Glomerular endothelial cell (primary cell): Measurements from ENCODE around the gene HOXC10. TPM values are rescaled to one million over a fixed set of nuclear protein-coding genes. Genes with fewer than 3 reads are reported as not detected.

ENCODE experiments used
- DNase-seq: peaks from one replicate; pipeline ENCODE4 v3.0.0-alpha.2; 2011; ENCODE audit warnings: low read depth, low spot score; ENCODE audit errors: extremely low read depth
- total RNA-seq: library from RNA; depleted of rRNA; stranded (reverse); fragments of >200 nt; gene quantifications from 2 replicates; pipeline ENCODE4 v1.2.3, GENCODE V29; 2015

The HOXC10 gene
- total RNA-seq, 1 donor from 2014 or later, result 6.1 TPM

DNA sequence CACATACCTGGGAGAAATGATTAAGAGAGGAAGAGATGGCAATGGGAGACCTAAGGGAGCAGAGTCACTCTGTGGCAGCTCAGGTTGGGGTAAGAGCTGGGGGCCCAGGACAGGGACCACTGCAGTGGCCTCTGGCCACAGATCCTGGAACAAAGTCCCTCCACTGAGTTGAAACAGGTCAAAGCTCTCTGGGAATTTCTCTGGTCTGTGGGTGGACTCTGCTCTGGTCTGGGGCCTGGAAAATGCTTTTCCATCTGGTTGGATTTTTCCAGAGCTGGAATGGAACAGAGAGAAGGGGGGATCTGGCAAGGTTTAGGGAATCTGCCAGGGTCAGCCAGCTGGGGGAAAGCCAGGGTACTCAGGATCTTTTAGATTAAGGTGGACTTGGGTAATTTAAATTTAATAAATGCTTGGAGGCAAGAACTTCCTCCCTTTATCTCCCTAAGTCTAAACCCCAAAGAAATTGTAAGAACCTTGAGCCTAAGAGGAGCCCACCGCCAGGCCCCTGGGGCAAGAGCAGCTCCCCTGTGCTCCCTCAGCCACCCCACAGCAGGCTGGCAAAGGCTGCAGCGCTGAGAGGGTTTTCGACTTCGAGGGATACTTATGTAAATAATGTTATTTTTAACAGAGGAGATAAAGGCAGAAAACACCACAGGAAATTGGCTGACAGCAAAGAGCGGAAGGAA is 3.7 kb downstream of the HOXC10 start:
- no peak for DNase-seq

DNA sequence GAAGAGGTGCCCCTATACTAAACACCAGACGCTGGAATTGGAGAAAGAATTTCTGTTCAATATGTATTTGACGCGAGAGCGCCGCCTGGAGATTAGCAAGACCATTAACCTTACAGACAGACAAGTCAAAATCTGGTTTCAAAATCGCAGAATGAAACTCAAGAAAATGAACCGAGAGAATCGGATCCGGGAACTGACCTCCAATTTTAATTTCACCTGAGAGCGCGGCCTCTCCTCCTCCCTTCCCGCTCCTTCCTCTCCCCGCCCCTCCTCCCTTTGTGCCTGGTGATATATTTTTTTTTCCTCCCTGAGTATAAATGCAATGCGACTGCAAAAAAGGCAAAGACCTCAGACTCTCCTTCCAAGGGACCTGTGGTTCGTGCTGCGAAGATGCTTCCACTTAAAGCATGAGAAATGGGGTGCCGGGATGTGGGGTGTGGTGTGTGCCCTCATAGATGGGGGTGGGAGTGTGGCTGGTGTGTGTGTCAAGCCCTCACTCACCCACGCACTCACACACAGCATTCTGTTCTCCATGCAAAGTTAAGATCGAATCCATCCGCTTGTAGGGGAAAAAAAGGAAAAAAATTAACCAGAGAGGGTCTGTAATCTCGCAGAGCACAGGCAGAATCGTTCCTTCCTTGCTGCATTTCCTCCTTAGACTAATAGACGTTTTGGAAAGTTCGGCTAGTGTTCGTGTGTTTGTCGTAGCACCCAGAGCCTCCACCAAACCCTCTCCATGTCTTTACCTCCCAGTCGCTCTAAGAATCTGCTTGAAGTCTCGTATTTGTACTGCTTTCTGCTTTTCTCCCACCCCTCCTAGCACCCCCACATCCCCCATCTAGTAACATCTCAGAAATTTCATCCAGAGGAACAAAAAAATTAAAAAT is 4.5 kb downstream of the HOXC10 start:
- DNase-seq, result no peak

DNA sequence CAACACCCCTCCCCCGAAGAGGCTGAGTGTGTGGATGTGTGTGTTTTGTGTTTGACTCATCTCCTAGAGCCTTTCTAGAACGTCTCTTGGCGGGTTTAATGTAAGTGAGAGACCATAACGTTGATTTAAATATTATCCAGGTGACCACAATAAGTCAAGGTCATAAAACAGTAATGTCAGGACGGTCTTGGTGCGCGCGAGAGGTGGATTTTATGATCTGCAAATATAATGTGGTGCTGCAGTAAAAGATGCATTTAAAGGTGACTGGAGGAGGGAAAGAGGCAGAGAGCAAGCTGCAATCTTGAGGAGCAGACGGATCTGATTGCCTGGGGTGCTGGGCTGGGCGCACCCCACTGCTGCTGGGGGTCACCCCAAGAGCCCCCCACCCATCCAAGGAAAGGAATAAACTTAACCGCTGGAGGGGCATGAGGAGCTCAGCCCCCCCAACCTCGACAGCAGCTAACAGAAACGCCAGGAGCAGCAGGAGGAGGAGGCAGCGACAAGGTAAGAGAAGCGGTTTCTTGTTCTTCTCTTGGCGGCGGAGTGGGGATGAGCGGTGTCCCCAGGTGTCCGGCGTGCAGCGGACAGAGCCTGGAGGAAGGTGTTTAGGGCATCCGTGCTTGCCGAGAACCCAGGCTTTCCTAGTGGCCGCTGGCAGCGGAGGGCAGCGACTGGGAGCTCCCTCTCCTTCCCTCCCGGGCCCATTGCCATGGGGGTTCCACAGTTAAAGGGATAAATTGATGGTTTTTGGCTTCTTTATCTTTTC is 5.5 kb downstream of the HOXC10 start:
- no peak for DNase-seq

DNA sequence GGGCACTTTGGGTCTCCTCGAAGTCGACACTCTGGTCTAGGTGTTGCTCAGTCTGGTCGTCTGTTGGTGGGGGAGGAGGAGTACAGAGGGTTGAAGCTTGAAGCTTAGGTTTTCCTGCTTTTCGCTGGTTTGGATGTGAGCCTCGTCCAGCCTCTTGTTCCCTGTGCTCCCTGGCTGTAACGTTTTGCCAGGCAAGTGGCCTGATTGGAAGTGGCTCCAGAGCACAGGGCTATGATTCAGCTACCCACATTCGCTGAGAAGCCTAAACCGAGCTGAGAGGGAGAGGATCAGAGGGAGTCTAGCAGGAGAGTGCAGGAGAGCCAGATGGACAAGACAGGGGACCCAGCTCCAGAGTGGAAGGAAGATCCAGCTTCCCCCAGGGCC is 6.1 kb downstream of the HOXC10 start:
- DNase-seq, result no peak

DNA sequence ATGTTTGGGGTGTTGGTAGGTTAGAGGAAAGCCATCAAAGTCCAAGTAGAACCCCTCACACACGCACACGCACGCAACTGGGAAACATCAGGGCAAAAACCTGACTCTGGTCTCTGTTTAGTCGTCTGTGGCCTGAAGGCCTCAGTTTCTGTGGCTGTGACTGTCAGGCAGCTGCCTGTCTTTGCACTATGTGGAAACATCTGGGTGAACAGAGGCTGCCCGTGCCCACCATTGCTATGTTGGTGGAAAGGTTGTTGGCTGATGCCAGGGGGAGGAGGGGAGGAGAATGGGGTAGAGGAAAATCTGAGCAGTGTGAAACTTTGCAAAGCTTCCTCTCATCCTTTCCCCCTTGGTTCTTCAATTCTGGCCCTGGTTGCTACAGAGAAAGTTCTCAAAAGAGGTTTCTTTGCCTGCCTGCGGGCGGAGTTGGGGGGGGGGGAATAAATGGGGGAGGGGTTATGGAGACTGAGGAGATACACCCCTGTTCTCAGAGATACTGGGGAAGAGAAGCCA is 7.5 kb downstream of the HOXC10 start:
- DNase-seq, result no peak

DNA sequence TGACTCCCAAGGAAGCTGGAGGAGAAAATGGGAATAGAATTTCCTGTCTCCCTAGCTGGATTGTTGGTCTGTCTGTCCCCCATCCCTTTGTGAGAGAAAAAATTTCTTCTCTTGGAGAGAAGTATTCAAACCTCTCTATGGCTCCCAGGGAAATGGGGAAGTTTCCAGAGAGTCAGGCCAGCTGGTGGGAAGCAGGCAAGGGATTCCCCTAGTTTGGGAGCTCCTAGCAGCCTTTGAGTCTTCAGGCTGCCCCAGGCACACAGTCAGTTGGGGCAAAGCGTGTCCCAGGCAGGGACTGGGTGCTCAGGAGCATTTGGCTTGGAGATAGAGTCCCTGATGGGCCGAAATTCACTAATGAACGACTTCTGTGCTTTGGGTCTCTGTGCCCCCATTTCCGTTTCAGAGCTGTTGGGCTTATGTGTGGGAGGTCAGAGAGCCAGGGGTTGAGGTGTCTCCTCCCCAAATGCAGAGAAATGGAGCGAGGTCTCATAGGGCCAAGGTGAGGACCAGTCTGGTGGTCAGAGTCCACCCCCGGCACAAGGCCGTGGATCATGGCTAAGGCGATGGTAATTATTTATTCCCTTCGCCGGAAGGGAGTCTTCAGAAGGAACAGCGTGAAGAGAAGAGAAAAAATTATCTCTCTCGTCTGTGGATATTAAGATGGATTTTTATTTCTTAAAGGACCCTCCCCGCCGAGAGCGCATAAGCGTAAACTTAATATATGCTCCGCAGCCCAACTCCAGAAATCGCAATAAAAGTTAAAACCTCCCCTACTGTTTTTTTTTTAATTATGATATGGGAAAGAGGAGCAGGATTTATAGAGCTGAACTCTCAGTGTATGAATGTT is 8.4 kb downstream of the HOXC10 start:
- no peak for DNase-seq

DNA sequence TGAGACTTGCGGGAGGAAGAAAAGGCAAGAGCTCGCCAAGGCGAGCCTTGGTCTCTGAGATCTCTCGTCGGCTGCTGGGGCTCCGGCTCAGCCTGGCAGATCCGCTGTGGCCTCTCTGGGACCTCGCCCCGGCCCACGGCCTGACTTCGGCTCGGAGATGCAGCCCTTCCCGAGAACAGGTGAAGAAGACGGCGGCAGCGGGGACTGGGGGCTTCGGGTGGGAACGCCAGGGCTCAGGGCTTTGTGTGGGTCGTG is 9.0 kb downstream of the HOXC10 start:
- DNase-seq, result no peak

DNA sequence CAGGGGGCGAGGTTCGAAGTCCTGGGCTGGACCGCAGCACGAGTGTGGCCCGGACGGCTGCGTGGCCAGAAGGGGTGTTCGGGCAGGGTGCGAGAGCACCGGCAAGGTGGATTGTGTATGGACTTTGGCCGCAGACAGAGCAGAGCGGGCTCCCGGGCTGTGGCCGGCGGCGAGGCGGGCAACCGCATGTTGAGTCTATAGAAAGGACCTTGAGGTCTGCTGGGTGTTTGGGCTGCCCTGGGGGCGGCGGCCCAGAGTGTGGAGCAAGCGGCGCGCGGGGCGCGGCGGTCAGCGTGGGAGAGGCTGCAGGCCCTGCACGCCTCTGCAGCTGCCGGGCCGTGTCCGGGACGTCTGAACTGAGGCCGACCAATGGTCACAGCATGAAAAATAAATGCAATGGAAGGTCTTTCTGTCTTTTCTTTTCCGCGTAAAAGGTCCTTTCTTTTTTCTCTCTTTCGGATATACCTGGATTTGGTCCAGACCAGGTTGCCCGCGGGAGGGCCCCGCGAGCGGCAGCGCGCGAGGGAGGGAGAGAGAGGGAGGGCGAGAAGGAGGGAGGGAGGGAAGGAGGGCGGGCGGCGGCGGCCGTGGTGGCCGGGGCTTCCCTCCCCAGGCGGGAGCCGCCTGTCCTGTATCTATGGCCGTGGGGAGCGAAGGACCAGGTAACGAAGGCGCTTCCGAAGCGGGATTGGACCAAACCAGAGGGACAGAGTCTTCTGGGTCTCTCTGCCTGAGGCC is 9.5 kb downstream of the HOXC10 start:
- DNase-seq, result no peak

DNA sequence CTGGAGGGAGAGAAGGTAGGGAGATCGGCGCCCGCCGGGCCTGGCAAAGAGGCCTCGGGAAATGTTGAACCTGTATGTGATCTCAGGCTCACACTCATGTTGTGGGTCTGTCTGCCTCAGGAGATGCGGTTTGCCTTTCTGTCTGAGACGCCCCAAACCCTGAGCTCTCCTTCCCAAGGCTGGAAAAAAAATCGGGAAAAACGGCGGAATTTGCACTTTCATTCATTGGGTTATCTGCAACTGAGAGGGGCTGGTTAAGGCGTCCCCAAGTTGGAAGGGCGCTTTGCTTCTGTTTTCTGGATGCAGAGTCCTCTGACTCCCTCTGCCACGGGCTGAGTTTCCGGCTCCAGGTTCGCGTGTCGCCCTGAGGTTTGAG is 10.0 kb downstream of the HOXC10 start:
- DNase-seq, result no peak

DNA sequence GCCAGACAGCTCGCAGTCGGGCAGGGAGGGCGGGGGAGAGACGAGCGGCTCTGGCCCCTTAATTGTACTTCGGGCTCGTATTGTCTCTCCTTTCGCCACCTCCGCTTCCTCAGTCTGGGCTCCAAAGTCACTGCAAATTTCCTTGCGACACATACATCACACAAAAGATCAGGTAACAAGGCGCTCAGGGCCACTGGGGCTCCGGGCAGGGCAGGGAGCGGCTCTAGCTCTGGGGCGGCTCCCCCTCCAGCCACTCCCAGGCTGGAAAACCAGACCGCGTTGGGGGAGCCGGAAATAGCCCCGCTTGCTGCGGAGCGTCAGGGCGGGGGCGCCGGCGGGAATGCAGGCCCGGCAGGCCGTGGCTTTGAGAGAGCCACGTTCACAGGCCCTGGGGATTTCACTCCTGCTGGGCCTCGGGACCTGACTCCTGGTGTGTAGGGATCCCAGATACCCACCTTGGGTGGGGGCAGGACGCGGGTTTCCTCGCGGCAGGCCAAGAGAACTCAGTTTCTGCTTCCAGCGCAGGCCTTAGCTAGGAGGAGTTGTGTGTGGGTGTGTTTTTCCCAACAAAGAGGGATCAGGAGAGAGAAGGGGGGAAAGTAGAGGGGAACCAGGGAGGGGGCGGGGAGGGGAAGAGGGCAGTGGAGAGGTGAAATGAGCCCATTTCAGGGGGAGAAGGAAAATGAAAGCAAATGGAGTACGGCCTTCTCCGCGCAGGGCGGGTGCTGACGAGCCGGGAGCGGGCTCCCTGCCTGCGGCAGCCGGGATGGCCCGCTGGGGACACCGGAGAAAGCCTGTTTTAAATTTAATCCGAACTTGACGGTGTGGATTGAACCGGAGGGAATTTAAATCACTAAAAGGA is 10.7 kb downstream of the HOXC10 start:
- DNase-seq, result no peak

DNA sequence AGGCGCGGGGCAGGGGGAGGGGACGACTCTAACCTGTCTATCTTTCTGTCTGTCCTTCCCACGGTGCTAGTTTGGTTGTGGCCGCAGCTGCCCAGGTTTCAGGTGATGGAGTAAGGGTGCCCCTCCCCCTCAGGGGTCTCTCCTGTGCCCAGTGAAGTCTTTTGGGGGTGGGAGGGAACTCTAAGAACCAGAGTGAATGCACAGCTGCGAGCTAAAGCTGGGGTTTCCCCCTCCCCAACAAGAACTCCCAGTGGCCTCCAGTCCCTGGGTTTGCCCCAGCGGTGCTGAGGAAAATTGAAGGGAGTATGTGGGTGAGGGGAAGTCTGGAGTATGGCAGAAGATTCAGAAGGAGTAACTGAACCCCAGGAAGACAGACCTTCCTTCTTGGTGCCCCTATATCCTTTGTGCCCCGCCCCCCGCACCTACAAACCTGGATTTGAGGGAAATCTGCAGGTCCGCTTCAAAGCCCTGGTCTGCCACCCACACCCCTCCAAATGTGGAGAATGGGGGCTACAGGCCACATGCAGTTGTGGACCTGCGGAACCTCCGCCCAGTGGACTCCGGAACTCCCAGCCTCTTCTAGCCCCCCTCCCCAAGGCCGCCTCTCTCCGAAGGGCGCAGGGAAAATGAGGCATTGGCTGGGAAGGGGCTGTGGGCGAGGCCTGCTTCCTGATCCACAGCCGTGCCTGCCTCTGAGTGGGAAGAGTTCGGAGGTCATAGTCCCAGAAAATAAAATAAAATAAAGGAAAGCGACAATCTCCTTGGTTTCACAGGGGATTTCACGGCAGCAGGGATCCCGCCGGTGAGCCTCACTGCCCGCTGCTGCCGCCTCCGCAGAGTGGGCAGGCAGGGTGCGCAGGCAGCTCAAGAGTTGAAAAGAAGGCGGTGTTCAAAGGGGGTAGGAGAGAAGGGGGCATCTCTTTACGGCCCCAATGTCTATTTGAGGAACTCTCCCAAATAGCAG is 11.6 kb downstream of the HOXC10 start:
- no peak for DNase-seq

DNA sequence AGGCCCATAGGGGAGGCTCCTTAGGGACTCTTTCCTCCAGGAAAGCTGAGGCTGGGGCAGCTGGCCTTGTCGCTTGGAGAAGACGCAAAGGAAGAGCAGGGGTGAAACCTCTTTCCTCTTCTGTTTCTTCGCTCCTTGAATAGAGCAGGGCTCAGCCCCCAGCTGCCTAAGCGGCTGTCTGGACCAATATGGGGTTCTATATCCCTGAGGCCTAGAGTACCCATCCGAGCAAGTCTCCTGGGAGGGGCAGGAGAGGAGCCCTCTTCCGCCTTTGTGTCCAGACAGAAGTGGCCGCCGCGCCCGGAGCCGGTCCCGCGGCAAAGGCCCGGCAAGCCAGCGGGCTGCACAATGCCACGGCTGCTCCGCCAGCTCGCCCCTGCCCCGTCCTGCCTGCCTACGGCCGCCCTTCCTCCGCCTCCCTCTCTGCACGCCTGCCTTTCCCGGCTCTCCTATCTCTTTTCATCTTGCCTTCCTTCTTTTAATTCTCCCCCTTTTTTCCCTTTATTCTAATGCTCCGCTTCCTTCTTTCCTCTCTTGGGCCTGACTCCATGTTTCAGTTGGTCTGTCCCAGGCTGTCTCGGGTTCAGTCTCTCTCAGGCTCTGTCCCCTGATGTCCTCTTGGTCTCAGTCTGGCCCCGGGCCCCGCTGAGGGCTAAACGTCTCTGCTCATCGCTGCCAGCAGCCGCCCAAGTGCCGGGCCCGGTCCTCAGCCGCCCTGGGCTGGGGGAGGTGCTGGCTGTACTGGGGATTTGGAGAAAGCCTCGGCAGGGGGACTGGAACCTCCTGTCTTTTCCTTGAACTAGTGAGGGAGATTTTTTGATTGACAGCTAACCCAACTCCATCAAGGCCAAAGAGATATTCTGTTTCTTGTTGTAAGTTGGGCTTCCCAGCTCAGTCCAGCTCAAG is 12.5 kb downstream of the HOXC10 start:
- DNase-seq, result no peak

DNA sequence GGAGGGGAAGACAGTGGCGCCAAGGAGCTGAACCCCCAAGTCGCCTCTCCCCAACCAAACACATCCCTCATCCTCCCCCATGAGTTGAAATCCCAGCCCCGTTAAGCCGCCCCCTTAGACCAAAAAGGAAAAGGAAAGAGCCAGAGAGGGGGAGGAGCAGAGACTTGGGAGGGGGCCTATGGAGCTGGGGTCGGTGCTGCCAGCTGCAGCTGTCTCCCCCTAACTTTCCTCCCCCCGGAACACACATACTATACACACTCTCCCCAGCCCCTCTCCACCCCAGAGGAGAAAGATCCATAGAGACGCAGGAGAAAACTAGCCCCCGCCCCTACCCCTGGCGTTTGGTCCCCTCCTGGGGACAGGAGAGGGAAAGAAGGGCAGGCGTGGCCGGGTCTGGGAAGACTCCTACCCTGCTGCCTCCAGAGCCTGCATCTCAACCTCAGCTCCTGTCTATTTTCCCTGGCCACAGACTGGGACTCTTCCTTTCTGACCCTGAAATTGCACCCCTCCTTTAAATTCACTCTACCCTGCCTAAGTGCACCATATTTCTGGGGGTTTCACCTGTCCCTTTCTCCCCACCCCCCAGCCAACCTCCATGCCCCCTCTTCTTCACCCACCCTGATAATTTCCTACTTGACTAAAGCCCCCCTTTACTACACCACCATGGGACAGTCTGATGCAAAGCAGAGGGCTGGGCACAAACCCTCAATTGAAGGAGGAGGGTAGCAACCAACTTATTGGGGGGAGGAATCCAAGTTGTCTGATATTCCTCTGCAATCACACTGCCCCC is 13.4 kb downstream of the HOXC10 start:
- no peak for DNase-seq

DNA sequence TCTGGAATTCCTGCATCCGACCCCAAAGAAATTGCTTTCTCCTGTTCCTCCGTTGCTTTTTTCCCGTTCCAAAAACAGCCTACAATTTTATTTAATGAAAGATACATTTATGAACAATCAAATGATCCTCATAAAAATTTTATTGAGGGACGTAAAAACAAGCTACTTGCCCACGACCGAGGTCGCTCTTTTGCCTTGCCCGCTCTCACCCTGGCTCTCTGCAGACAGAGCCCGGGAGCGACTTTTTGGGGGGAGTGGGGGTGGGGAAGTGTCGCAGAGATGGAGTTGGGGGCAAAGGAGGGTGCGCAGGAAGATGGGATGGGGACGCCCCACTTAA is 13.9 kb downstream of the HOXC10 start:
- DNase-seq, result no peak

DNA sequence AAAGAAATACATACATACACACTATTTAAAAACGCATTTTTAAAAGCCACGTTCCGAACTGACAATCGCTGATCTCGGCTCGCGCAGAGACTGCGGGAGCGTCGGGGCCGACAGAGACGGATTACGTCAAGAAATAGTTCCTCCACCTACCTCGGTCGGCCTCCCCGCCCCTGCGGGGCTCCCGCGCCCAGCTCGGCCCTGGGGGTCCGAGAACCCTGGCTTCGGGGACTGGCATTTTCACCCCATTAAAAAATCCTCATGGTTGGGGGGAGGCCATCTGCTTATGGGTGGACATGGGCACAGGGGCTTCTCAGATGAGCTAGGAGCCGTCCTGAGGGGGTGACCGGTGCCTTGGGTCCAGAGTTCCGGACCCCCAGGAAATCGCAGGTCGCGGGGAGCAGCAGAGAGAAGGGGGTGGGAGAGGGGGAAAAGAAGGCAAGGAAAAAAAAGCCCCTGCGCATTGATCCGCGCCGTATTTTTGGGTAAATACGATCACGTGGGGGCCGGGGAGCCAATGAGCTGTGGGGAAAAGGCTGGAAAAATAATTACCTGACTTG is 14.7 kb downstream of the HOXC10 start:
- no peak for DNase-seq
